ENCODE results near the gene PLCB1.

PLCB1 gene

GRCh38 chr20:8326191-8326590, 194.1 kb downstream of the PLCB1 start:
- DNase-seq (ENCODE audit: low spot score), result no peak
- no peak for TF ChIP-seq CTCF (IDR thresholded peaks at IDR 0.05; ENCODE audit: extremely low read depth, missing control alignments)

- DNase-seq (ENCODE audit: low spot score), result no peak
- TF ChIP-seq CTCF (IDR thresholded peaks at IDR 0.05; ENCODE audit: extremely low read depth, missing control alignments), result no peak
Measured at GRCh38 chr20:8326899-8327298, 194.8 kb downstream of the PLCB1 start.

- TF ChIP-seq CTCF (IDR thresholded peaks at IDR 0.05; ENCODE audit: extremely low read depth, missing control alignments), result no peak
- no peak for DNase-seq (ENCODE audit: low spot score)
Measured at GRCh38 chr20:8328189-8328588, 196.1 kb downstream of the PLCB1 start.

- TF ChIP-seq CTCF (IDR thresholded peaks at IDR 0.05; ENCODE audit: extremely low read depth, missing control alignments), result no peak
- no peak for DNase-seq (ENCODE audit: low spot score)
Measured at GRCh38 chr20:8330319-8330784, 198.3 kb downstream of the PLCB1 start.

GRCh38 chr20:8330785-8331695, 199.0 kb downstream of the PLCB1 start:
- no peak for TF ChIP-seq CTCF (IDR thresholded peaks at IDR 0.05; ENCODE audit: extremely low read depth, missing control alignments)
- DNase-seq (ENCODE audit: low spot score), result no peak

- TF ChIP-seq CTCF (IDR thresholded peaks at IDR 0.05; ENCODE audit: extremely low read depth, missing control alignments), result no peak
- DNase-seq (ENCODE audit: low spot score), result no peak
Measured at GRCh38 chr20:8331740-8332412, 199.8 kb downstream of the PLCB1 start.

- no peak for DNase-seq (ENCODE audit: low spot score)
- no peak for TF ChIP-seq CTCF (IDR thresholded peaks at IDR 0.05; ENCODE audit: extremely low read depth, missing control alignments)
Measured at GRCh38 chr20:8334641-8335040, 202.6 kb downstream of the PLCB1 start.

Measured in GM20000 (cell line).